ENCODE measurements around the gene C1orf56.

Gene C1orf56

GRCh38 chr1:151013518-151013917 is 34.0 kb upstream of the C1orf56 start:
- Histone ChIP-seq H3K27ac (peak overlapping the region; percentile 67), H3K9me3 (no peaks in the 10 kb centered on the region), H3K4me2 (peak overlapping the region; percentile 94), H4K20me1 (no peaks in the 10 kb centered on the region), H3K27me3 (no peaks in the 10 kb centered on the region), H3K4me1 (peaks cover 60% of the 10 kb centered on the region), H3K9ac (peak overlapping the region; percentile 63; the same call in 1 of the 2 replicates), H3K4me3 (no peak overlapping the region), H3K36me3 (peaks cover 25% of the 10 kb centered on the region)
- TF ChIP-seq Cebpa-rat (IDR thresholded peaks at IDR 0.05): no peak

DNA sequence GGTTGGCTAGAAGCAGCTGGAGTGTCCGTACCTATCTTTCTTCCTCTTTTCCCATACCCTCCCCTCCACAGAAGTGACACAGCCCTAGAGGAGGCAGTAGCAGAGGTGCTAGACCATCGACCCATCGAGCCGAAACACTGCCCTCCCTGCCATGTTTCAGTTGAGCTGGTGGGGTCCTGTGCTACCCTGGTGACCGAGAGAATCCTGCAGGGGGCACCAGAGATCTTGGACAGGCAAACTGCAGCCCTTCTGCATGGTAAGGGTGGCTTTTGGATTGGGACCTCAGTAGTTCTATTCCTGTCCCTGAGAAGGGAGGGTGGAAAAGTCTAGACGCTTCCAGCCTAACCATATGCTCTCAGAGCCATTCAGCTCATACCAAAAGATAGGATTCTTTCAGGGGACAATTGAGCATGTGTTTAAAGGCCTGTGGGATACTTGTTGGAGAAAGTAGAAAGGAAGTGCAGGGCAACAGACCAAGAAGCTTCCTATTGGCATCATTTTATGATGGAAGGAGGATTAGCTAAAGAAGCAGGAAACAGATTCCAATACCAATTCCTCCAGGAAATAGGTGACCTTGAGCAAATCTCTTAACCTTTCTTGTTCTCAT is 22.9 kb upstream of the C1orf56 start:
- no peak overlapping the region for H3K4me3 ChIP-seq
- H3K27ac ChIP-seq: no peak overlapping the region
- H3K4me2 ChIP-seq: no peak overlapping the region
- no peaks in the 10 kb centered on the region for H3K27me3 ChIP-seq
- no peaks in the 10 kb centered on the region for H3K4me1 ChIP-seq
- H3K9ac ChIP-seq: no peak overlapping the region
- TF ChIP-seq Cebpa-rat (IDR thresholded peaks at IDR 0.05): no peak
- no peaks in the 10 kb centered on the region for H4K20me1 ChIP-seq
- peaks cover 89% of the 10 kb centered on the region for H3K36me3 ChIP-seq
- H3K9me3 ChIP-seq: no peaks in the 10 kb centered on the region

GRCh38 chr1:151026460-151026859 is 21.1 kb upstream of the C1orf56 start:
- Histone ChIP-seq H3K9ac (no peak overlapping the region), H3K4me2 (no peak overlapping the region), H4K20me1 (no peaks in the 10 kb centered on the region), H3K27ac (no peak overlapping the region), H3K4me3 (no peak overlapping the region), H3K4me1 (no peaks in the 10 kb centered on the region), H3K36me3 (peaks cover 96% of the 10 kb centered on the region), H3K9me3 (no peaks in the 10 kb centered on the region), H3K27me3 (no peaks in the 10 kb centered on the region)
- TF ChIP-seq Cebpa-rat (IDR thresholded peaks at IDR 0.05): no peak

DNA sequence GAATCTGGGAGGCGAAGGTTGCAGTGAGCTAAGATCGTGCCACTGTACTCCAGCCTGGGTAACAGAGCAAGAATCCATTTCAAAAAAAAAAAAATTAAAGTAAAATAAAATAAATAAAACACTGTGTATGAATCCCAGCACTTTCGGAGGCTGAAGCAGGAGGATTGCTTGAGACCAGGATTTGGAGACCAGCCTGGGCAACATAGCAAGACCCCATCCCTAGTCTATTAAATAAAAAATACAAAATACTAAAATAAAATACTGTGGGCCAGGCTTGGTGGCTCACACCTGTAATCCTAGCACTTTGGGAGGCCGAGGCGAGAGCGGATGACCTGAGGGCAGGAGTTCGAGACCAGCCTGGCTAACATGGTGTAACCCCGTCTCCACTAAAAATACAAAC is 15.4 kb upstream of the C1orf56 start:
- H3K9ac ChIP-seq: no peak overlapping the region
- H4K20me1 ChIP-seq: no peaks in the 10 kb centered on the region
- no peaks in the 10 kb centered on the region for H3K27me3 ChIP-seq
- no peak for TF ChIP-seq Cebpa-rat (IDR thresholded peaks at IDR 0.05)
- no peaks in the 10 kb centered on the region for H3K9me3 ChIP-seq
- H3K36me3 ChIP-seq: peaks cover 94% of the 10 kb centered on the region
- no peak overlapping the region for H3K4me2 ChIP-seq
- H3K4me1 ChIP-seq: no peaks in the 10 kb centered on the region
- no peak overlapping the region for H3K27ac ChIP-seq
- no peak overlapping the region for H3K4me3 ChIP-seq

DNA sequence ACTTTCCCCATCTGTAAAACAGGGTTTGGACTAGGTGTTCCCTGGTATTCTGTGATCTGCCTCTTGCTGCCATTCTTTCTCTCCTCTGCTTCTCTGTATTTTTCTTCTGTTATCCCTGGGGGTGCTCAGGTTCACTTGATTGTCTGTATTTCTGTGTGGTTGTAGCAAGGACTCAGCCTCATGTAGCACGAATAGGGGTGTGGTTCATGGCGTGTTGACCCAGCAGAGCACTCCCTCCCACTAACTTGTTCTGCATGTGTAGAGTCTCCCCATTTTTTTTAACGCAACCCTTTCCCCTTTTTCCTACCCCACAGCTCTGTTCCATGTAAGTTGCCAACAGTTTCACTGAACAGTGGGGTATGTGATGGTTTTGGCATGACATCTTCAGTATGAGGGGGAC is 12.4 kb upstream of the C1orf56 start:
- Histone ChIP-seq H4K20me1 (no peaks in the 10 kb centered on the region), H3K4me2 (no peak overlapping the region), H3K9ac (no peak overlapping the region), H3K4me1 (no peaks in the 10 kb centered on the region), H3K36me3 (peaks cover 69% of the 10 kb centered on the region), H3K27ac (no peak overlapping the region), H3K27me3 (no peaks in the 10 kb centered on the region), H3K4me3 (no peak overlapping the region), H3K9me3 (no peaks in the 10 kb centered on the region)
- no peak for TF ChIP-seq Cebpa-rat (IDR thresholded peaks at IDR 0.05)

- H3K27ac ChIP-seq: no peak within 1 kb of the TSS
- no peaks in the 10 kb centered on the region for H4K20me1 ChIP-seq
- H3K27me3 ChIP-seq: no peaks in the 10 kb centered on the region
- no peak for TF ChIP-seq Cebpa-rat (IDR thresholded peaks at IDR 0.05)
- H3K4me3 ChIP-seq: no peak within 1 kb of the TSS
- no peak within 1 kb of the TSS for H3K4me2 ChIP-seq
- H3K9me3 ChIP-seq: no peaks in the 10 kb centered on the region
- no peaks in the 10 kb centered on the region for H3K4me1 ChIP-seq
- H3K36me3 ChIP-seq: peaks cover 57% of the 10 kb centered on the region
- H3K9ac ChIP-seq: no peak within 1 kb of the TSS
These were observed 11.2 kb upstream of the C1orf56 start, which contains the start of gene BNIPL for GRCh38 chr1:151036356-151036755. BNIPL (plus strand) TSS chr1:151036586; CDS start chr1:151036726, 140 bp downstream.

GRCh38 chr1:151037032-151037431 is 10.5 kb upstream of the C1orf56 start:
- H4K20me1 ChIP-seq: no peaks in the 10 kb centered on the region
- no peak overlapping the region for H3K4me2 ChIP-seq
- TF ChIP-seq Cebpa-rat (IDR thresholded peaks at IDR 0.05): no peak
- H3K27me3 ChIP-seq: no peaks in the 10 kb centered on the region
- no peak overlapping the region for H3K4me3 ChIP-seq
- no peaks in the 10 kb centered on the region for H3K4me1 ChIP-seq
- H3K9ac ChIP-seq: no peak overlapping the region
- H3K27ac ChIP-seq: no peak overlapping the region
- peaks cover 50% of the 10 kb centered on the region for H3K36me3 ChIP-seq
- no peaks in the 10 kb centered on the region for H3K9me3 ChIP-seq

- no peak overlapping the region for H3K4me3 ChIP-seq
- no peak for TF ChIP-seq Cebpa-rat (IDR thresholded peaks at IDR 0.05)
- no peaks in the 10 kb centered on the region for H3K4me1 ChIP-seq
- H3K9me3 ChIP-seq: no peaks in the 10 kb centered on the region
- no peak overlapping the region for H3K4me2 ChIP-seq
- H3K9ac ChIP-seq: no peak overlapping the region
- no peaks in the 10 kb centered on the region for H4K20me1 ChIP-seq
- peaks cover 41% of the 10 kb centered on the region for H3K36me3 ChIP-seq
- H3K27me3 ChIP-seq: no peaks in the 10 kb centered on the region
- H3K27ac ChIP-seq: no peak overlapping the region
These were observed 8.0 kb upstream of the C1orf56 start for GRCh38 chr1:151039521-151039920.

DNA sequence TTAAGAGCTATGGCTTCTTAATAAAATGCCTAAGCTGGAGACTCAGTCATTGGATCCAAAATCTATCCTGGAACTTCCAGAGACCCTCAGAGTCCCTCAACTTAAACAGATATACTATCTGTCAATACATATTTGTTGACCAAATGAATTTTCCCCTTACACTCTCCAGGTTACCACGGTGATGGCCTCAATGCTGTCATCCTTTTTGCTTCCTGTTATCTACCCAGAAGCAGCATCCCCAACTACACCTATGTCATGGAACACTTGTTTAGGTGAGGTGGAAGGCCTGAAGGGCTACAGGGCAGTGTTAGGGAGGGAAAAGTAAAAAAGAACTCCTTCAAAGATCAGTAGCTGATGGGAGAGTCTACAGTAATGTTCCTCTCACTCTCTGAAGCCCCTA is 4.4 kb upstream of the C1orf56 start:
- Histone ChIP-seq H3K9me3 (no peaks in the 10 kb centered on the region; the same call in 1 of the 2 replicates), H3K4me3 (no peak overlapping the region), H3K9ac (no peak overlapping the region), H3K36me3 (peaks cover 15% of the 10 kb centered on the region), H3K27ac (no peak overlapping the region), H4K20me1 (peaks cover 25% of the 10 kb centered on the region), H3K4me2 (no peak overlapping the region), H3K4me1 (peaks cover 7% of the 10 kb centered on the region; the same call in 1 of the 2 replicates), H3K27me3 (peaks cover 26% of the 10 kb centered on the region)
- TF ChIP-seq Cebpa-rat (IDR thresholded peaks at IDR 0.05): no peak

- Histone ChIP-seq H3K36me3 (peaks cover 52% of the 10 kb centered on the region), H3K4me3 (peak overlapping the region; percentile 62), H3K4me1 (peaks cover 11% of the 10 kb centered on the region; the same call in 1 of the 2 replicates), H3K27ac (no peak overlapping the region), H3K9ac (0 out of 2 replicates have a peak overlapping the region, but pooled peaks have one; percentile 5), H3K27me3 (peaks cover 47% of the 10 kb centered on the region), H3K4me2 (peak overlapping the region; percentile 73), H3K9me3 (peaks cover 5% of the 10 kb centered on the region; the same call in 1 of the 2 replicates), H4K20me1 (peaks cover 65% of the 10 kb centered on the region)
- no peak for TF ChIP-seq Cebpa-rat (IDR thresholded peaks at IDR 0.05)
These were observed 534 bp downstream of the C1orf56 start for GRCh38 chr1:151047925-151048644.
